Endothelial cell of umbilical vein (primary cell): ENCODE measurements around the gene SMARCD1. TPM values are rescaled to one million over a fixed set of nuclear protein-coding genes. Genes with fewer than 3 reads are reported as not detected.

Experiments used
- BruUV-seq: library from RNA; stranded (reverse); fragments of 400-500 nt; replicated peaks from 2 replicates; lab custom pipeline; 2021; lab: Mats Ljungman, UMichigan
- CTCF ChIA-PET: fragments of 300-600, 350-600 bp; sonication (Branson Sonifier 250); formaldehyde crosslinking; loops from one replicate; lab custom pipeline; 2021; ENCODE audit warnings: antibody characterized with exemption, inconsistent platforms; lab: Charles Lee
- POLR2A ChIA-PET: fragments of 300-600, 350-600 bp; sonication (Branson Sonifier 250); formaldehyde crosslinking; loops from one replicate; lab custom pipeline; 2021; ENCODE audit warnings: antibody characterized with exemption, inconsistent platforms; lab: Charles Lee
- DNase-seq: peaks from one replicate; pipeline ENCODE4 v3.0.0-alpha.2; 2011; ENCODE audit warnings: low read depth, low spot score
- FAIRE-seq: peaks from 2 replicates; lab custom pipeline; 2011; peaks lifted over from hg19 to GRCh38; lab: Jason Lieb, UNC
- H2AFZ ChIP-seq: 2 replicates; pipeline ENCODE4 v1.6.0; 2012; ENCODE audit warnings: low read depth, low read length, control low read depth, inconsistent platforms
- H3K27ac ChIP-seq: 2 replicates; pipeline ENCODE4 v1.5.1; 2011; ENCODE audit warnings: low read depth, mild to moderate bottlenecking, control low read depth, low read length, moderate library complexity; ENCODE audit not compliant: insufficient read depth
- H3K27me3 ChIP-seq, 2 experiments: 2 replicates each; pipeline versions ENCODE4 v1.6.0 to v1.6.1; 2011; ENCODE audit warnings: low read length in 2 of 2, mixed read lengths in 1 of 2; ENCODE audit not compliant: control insufficient read depth in 2 of 2, insufficient read depth in 2 of 2
- H3K36me3 ChIP-seq, 2 experiments: 2 replicates in 1 of 2; 3 replicates in 1 of 2; pipeline ENCODE4 v1.5.1; 2011; ENCODE audit warnings: low read length in 2 of 2, mild to moderate bottlenecking in 1 of 2, moderate library complexity in 1 of 2; ENCODE audit not compliant: control insufficient read depth in 2 of 2, insufficient read depth in 2 of 2; ENCODE audit errors: extremely low read depth in 1 of 2
- H3K4me1 ChIP-seq: 3 replicates; pipeline ENCODE4 v1.5.1; 2011; ENCODE audit warnings: mild to moderate bottlenecking, low read length; ENCODE audit not compliant: control insufficient read depth, insufficient read depth; ENCODE audit errors: extremely low read depth
- H3K4me2 ChIP-seq: 2 replicates; pipeline ENCODE4 v1.6.1; 2011; ENCODE audit warnings: low read length, control low read depth, mixed read lengths; ENCODE audit not compliant: insufficient read depth
- H3K4me3 ChIP-seq, 3 experiments: fragments of 200-600 bp in 1 of 3; sonication (generic), shearing (Covaris generic) in 1 of 3; replicated peaks in 1 of 3; 2 replicates each; pipeline ENCODE4 v1.5.1; 2011 to 2016; ENCODE audit warnings: control low read depth in 3 of 3, low read length in 3 of 3, mild to moderate bottlenecking in 2 of 3, inconsistent platforms in 1 of 3, low read depth in 1 of 3, moderate library complexity in 1 of 3; ENCODE audit not compliant: insufficient read depth in 1 of 3
- H3K79me2 ChIP-seq: 2 replicates; pipeline ENCODE4 v1.6.0; 2012; ENCODE audit warnings: low read length, inconsistent platforms; ENCODE audit not compliant: control insufficient read depth, insufficient read depth
- H3K9ac ChIP-seq: replicated peaks from 2 replicates; pipeline ENCODE3; 2011; ENCODE audit warnings: low read length, control low read depth; ENCODE audit not compliant: insufficient read depth; ENCODE audit errors: extremely low read depth
- H3K9me1 ChIP-seq: replicated peaks from 3 replicates; pipeline ENCODE4 v1.6.0; 2011; ENCODE audit warnings: mild to moderate bottlenecking, low read length; ENCODE audit not compliant: control insufficient read depth, insufficient read depth; ENCODE audit errors: extremely low read depth
- H3K9me3 ChIP-seq: replicated peaks from 2 replicates; pipeline ENCODE4 v1.5.1; 2012; ENCODE audit warnings: low read length, inconsistent platforms; ENCODE audit not compliant: control insufficient read depth, insufficient read depth
- H4K20me1 ChIP-seq: replicated peaks from 2 replicates; pipeline ENCODE3; 2011; ENCODE audit warnings: mild to moderate bottlenecking, low read length; ENCODE audit not compliant: control insufficient read depth, insufficient read depth; ENCODE audit errors: extremely low read depth
- EZH2 ChIP-seq: IDR thresholded peaks from 2 replicates; pipeline ENCODE4 v1.6.1; 2012; ENCODE audit warnings: borderline replicate concordance, low read depth, mild to moderate bottlenecking, moderate library complexity, low read length, inconsistent platforms; ENCODE audit not compliant: severe bottlenecking
- FOS ChIP-seq: IDR thresholded peaks from 2 replicates; pipeline ENCODE4 v1.6.1; 2011; ENCODE audit warnings: mild to moderate bottlenecking, low read length, moderate library complexity, borderline replicate concordance; ENCODE audit not compliant: insufficient read depth
- GATA2 ChIP-seq: IDR thresholded peaks from 2 replicates; pipeline ENCODE4 v1.7.0; 2011; ENCODE audit warnings: low read depth, mild to moderate bottlenecking, moderate library complexity, mixed read lengths, low read length; ENCODE audit not compliant: insufficient read length, insufficient read depth
- MAX ChIP-seq: IDR thresholded peaks from 2 replicates; pipeline ENCODE4 v1.6.1; 2011; ENCODE audit not compliant: insufficient read depth, insufficient read length
- MYC ChIP-seq: IDR thresholded peaks from one replicate; pipeline ENCODE4 v1.6.1; 2011; ENCODE audit warnings: mild to moderate bottlenecking, low read depth, low read length
- POLR2A ChIP-seq: IDR thresholded peaks from 2 replicates; pipeline ENCODE4 v1.6.1; 2012; ENCODE audit warnings: low read depth, mild to moderate bottlenecking, control low read depth, low read length
- POLR2AphosphoS5 ChIP-seq: IDR thresholded peaks from 2 replicates; pipeline ENCODE4 v1.6.1; 2012; ENCODE audit warnings: low read depth, mild to moderate bottlenecking, control low read depth, low read length, moderate library complexity; ENCODE audit not compliant: insufficient read depth
- dilution Hi-C: fragments of 300-500 bp; cut with MboI; formaldehyde crosslinking; loops from one replicate; pipeline ENCODE4 v1.15.0; 2019; ENCODE audit warnings: low sequenced_read_pairs; ENCODE audit not compliant: extremely low pct_ligation_motif_present
- intact Hi-C: fragments of 100-400 bp; cut with micrococcal nuclease; formaldehyde crosslinking; loops from one replicate; pipeline ENCODE4 v1.10.0; 2022
- polyA plus RNA-seq, 4 experiments: library from polyadenylated mRNA; depleted of rRNA in 3 of 4; stranded (reverse) in 3 of 4; unstranded in 1 of 4; fragments of >200 nt; gene quantifications; 2 replicates each; pipeline versions ENCODE4 v1.2.1 to v1.2.3, GENCODE V29; 2011 to 2012; ENCODE audit warnings: missing spikeins in 1 of 4
- total RNA-seq: library from RNA; stranded (reverse); gene quantifications from 2 replicates; pipeline ENCODE4 v1.2.3, GENCODE V29; 2021

SMARCD1 gene
- total and polyA plus RNA-seq, 2 donors (not counting 3 experiments of a cell fraction or from before 2014, with no cell fraction given), result 86.6 to 94.2 TPM

- no peak overlapping the region for H3K27ac ChIP-seq
- intact Hi-C loops, result loop anchor here (1.0 to 5.0 kb wide), 7 partner anchors 10 to 562 kb away; partner anchors contain the start of genes CERS5 and SMARCD1
- no peaks in the 10 kb centered on the region for H3K27me3 ChIP-seq
- H3K4me3 ChIP-seq, result no peak overlapping the region
- ChIA-PET POLR2A (no interaction called here), CTCF (interaction anchor here (1.5 to 4.3 kb wide), 4 partner anchors 9 to 239 kb away, joined by 5 to 87 read pairs (median 21); partner anchors contain the start of genes COX14 and SMARCD1)
- no peaks in the 10 kb centered on the region for H3K79me2 ChIP-seq
- no peak for DNase-seq
- H3K4me1 ChIP-seq, result peaks cover 2% of the 10 kb centered on the region
- dilution Hi-C loops, result no loop called here
- H3K36me3 ChIP-seq, result no peaks in the 10 kb centered on the region
- H3K9me3 ChIP-seq, result no peaks in the 10 kb centered on the region
- H3K9me1 ChIP-seq, result no peaks in the 10 kb centered on the region
- H4K20me1 ChIP-seq, result no peaks in the 10 kb centered on the region
- no peak overlapping the region for H2AFZ ChIP-seq
- no peak for FAIRE-seq
- no TSS peak for BruUV-seq
- TF ChIP-seq POLR2AphosphoS5, result no peak
- TF ChIP-seq MYC, result no peak
- no peak for TF ChIP-seq MAX
- TF ChIP-seq FOS, result no peak
- TF ChIP-seq EZH2, result no peak
- no peak for TF ChIP-seq POLR2A
- no peak for TF ChIP-seq GATA2
- no peak overlapping the region for H3K9ac ChIP-seq
- H3K4me2 ChIP-seq, result no peak overlapping the region
Observed at GRCh38 chr12:50075808-50076170, 9.4 kb upstream of the SMARCD1 start.

- Histone ChIP-seq H3K27ac (no peak overlapping the region), H3K79me2 (no peaks in the 10 kb centered on the region), H4K20me1 (no peaks in the 10 kb centered on the region), H3K36me3 (no peaks in the 10 kb centered on the region), H3K9ac (no peak overlapping the region), H3K9me3 (no peaks in the 10 kb centered on the region), H3K4me1 (no peaks in the 10 kb centered on the region), H3K27me3 (no peaks in the 10 kb centered on the region), H3K4me2 (no peak overlapping the region), H3K9me1 (no peaks in the 10 kb centered on the region), H3K4me3 (no peak overlapping the region), H2AFZ (no peak overlapping the region)
- ChIA-PET CTCF (interaction anchor here (0.7 to 4.3 kb wide), 6 partner anchors 8 to 238 kb away, joined by 3 to 87 read pairs (median 7); partner anchors contain the start of genes COX14 and SMARCD1), POLR2A (no interaction called here)
- DNase-seq (no peak), FAIRE-seq (no peak)
- no peak for TF ChIP-seq GATA2
- TF ChIP-seq POLR2AphosphoS5, result no peak
- dilution Hi-C loops, result no loop called here
- BruUV-seq, result no TSS peak
- intact Hi-C loops, result loop anchor here (5.0 kb wide), 1 partner anchor 560 kb away; no protein-coding TSS in a partner anchor
Observed at GRCh38 chr12:50077099-50077498, 8.0 kb upstream of the SMARCD1 start.
